BE2C (cell line): ENCODE measurements around the gene ASTN2.

Experiments
- DNase-seq: peaks from one replicate; pipeline ENCODE4 v3.0.0-alpha.2; 2020
- H3K27me3 ChIP-seq: fragments of 250-450 bp; sonication (Bioruptor Pico); 2 replicates; pipeline ENCODE4 v1.5.1; 2020; ENCODE audit warnings: mild to moderate bottlenecking
- H3K36me3 ChIP-seq: fragments of 250-450 bp; sonication (Bioruptor Pico); 2 replicates; pipeline ENCODE4 v1.5.1; 2020; ENCODE audit warnings: mild to moderate bottlenecking
- H3K4me1 ChIP-seq: fragments of 250-450 bp; sonication (Bioruptor Pico); 2 replicates; pipeline ENCODE4 v1.5.1; 2020
- H3K4me3 ChIP-seq: 2 replicates; pipeline ENCODE4 v1.5.1; 2011; ENCODE audit warnings: low read depth, low read length
- H3K9me3 ChIP-seq: fragments of 250-450 bp; sonication (Bioruptor Pico); 2 replicates; pipeline ENCODE4 v1.5.1; 2020
- TF ChIP-seq, protein P1 (sequence below): IDR thresholded peaks from 2 replicates; pipeline ENCODE4 v1.5.1; 2012; ENCODE audit warnings: mild to moderate bottlenecking, low read depth, low read length

ASTN2 gene

DNA sequence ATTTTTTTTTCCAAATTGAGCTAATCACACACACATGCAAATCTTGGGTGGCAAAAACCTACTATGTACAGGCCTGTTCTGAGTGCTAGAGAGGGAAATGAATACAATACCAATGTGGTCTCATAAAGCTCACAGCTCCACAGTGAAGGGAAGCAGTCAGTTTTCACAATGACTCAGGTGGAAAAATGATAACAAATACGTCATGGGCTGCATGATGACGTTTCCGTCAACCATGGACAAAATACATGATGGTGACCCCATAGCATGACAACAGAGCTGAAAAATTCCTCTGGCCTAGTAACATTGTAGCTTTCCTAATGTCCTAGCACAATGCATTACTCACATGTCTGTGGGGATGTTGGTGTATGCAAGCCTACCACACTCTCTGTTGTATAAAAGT lies 475.2 kb downstream of the ASTN2 start:
- no peak for DNase-seq
- Histone ChIP-seq H3K4me1 (no peaks in the 10 kb centered on the region), H3K27me3 (no peaks in the 10 kb centered on the region), H3K4me3 (no peak overlapping the region), H3K36me3 (no peaks in the 10 kb centered on the region; the same call in none of the 2 replicates), H3K9me3 (no peaks in the 10 kb centered on the region)
- TF ChIP-seq, protein P1, sequence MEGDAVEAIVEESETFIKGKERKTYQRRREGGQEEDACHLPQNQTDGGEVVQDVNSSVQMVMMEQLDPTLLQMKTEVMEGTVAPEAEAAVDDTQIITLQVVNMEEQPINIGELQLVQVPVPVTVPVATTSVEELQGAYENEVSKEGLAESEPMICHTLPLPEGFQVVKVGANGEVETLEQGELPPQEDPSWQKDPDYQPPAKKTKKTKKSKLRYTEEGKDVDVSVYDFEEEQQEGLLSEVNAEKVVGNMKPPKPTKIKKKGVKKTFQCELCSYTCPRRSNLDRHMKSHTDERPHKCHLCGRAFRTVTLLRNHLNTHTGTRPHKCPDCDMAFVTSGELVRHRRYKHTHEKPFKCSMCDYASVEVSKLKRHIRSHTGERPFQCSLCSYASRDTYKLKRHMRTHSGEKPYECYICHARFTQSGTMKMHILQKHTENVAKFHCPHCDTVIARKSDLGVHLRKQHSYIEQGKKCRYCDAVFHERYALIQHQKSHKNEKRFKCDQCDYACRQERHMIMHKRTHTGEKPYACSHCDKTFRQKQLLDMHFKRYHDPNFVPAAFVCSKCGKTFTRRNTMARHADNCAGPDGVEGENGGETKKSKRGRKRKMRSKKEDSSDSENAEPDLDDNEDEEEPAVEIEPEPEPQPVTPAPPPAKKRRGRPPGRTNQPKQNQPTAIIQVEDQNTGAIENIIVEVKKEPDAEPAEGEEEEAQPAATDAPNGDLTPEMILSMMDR: no peak

DNA sequence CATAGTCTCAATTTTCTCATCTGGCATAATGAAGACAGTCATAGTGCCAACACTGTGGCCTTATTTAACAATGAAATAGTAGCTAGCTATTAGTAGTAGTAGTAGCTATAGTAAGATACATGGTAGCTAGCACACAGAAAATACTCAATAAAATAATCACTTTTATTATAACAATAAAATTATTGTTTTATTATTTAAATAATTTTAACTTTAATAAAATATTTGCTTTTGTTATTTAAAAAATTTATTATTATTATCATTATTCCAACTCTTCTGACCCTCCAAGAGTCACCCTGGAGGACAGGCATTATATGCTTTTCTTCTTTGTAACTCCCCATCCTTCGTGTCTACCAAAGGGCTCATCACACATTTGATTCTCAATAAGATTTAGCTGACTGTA lies 475.7 kb downstream of the ASTN2 start:
- no peak overlapping the region for H3K4me3 ChIP-seq
- no peaks in the 10 kb centered on the region; the same call in none of the 2 replicates for H3K36me3 ChIP-seq
- DNase-seq: no peak
- no peaks in the 10 kb centered on the region for H3K4me1 ChIP-seq
- no peaks in the 10 kb centered on the region for H3K9me3 ChIP-seq
- H3K27me3 ChIP-seq: no peaks in the 10 kb centered on the region
- TF ChIP-seq, protein P1: no peak

DNA sequence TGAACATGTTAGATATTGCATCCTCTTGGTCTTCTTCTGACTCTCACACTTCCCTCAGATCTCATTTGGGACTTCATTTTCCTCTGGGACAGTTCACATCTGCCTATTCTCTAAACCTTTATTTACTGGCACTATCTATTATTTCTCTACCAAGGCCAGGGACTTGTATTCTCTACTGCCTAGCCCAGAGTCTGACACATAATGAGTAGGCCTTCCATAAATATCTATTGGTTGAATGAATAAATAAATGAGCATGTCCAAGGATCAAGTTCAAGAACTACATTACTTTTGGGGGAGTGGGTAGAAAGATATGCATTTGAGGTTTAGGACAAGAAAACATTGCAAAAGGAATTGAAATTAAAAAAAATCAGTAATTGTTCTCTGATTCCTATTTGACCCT lies 477.5 kb downstream of the ASTN2 start:
- H3K9me3 ChIP-seq: no peaks in the 10 kb centered on the region
- no peak for DNase-seq
- no peaks in the 10 kb centered on the region for H3K4me1 ChIP-seq
- H3K27me3 ChIP-seq: no peaks in the 10 kb centered on the region
- TF ChIP-seq, protein P1: no peak
- no peaks in the 10 kb centered on the region; the same call in none of the 2 replicates for H3K36me3 ChIP-seq
- no peak overlapping the region for H3K4me3 ChIP-seq

DNA sequence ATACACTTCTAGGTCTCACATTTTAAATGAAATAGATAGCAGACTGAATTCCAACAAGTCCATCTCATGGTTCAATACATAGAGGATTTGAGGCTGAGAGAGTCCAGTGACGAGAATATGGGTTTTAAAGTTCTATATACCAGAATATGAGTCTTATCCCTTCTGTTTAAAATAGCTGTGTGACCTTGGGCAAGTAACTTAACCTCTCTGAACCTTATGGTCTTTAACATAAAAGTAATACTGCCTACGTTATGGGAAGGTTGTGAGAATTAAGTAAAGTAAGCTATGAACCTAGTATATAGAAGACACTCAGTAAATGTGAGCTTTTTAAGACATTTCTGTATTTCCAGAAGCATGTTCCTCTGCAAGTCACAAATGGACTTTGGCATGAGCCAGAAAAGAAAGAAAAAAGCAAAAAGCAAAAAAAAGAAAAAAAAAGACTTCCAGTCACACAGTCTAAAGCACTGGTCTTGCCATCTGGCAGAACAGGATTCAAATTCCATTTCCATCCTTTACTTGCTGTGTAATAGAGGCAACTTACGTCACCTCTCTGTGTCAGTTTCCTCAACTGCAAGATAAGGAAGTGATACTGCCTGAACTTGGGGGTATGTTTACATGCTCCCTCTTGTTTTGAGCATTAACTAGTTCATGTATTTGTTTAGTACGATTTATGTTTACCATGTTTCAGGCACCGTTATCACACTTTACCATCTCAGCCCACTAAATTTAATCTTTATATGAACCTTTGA lies 479.5 kb downstream of the ASTN2 start:
- no peaks in the 10 kb centered on the region; the same call in none of the 2 replicates for H3K36me3 ChIP-seq
- H3K9me3 ChIP-seq: no peaks in the 10 kb centered on the region
- TF ChIP-seq, protein P1: no peak
- H3K4me3 ChIP-seq: no peak overlapping the region
- DNase-seq: no peak
- H3K4me1 ChIP-seq: no peaks in the 10 kb centered on the region
- no peaks in the 10 kb centered on the region for H3K27me3 ChIP-seq

DNA sequence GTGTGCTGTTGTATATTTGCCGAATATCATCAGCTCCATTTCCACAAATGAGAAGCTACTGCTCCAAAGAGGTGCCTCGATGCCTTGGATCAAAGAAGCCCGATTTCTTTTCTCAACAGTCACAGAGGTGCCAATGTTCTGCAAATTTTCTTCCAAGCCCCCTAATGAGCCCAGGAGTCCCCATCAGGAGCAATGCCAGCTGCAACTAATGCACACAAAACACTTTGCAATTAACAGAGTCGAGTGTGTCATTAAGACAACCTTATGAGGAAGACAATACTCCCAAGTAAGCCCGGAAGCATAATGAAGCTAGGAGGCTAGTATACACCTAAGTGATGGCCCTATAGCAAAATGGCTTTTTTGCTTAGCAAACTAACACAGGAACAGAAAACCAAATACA lies 480.7 kb downstream of the ASTN2 start:
- DNase-seq: no peak
- Histone ChIP-seq H3K36me3 (no peaks in the 10 kb centered on the region; the same call in 1 of the 2 replicates), H3K27me3 (no peaks in the 10 kb centered on the region), H3K4me1 (peaks cover 7% of the 10 kb centered on the region), H3K4me3 (no peak overlapping the region), H3K9me3 (no peaks in the 10 kb centered on the region)
- TF ChIP-seq, protein P1: no peak

DNA sequence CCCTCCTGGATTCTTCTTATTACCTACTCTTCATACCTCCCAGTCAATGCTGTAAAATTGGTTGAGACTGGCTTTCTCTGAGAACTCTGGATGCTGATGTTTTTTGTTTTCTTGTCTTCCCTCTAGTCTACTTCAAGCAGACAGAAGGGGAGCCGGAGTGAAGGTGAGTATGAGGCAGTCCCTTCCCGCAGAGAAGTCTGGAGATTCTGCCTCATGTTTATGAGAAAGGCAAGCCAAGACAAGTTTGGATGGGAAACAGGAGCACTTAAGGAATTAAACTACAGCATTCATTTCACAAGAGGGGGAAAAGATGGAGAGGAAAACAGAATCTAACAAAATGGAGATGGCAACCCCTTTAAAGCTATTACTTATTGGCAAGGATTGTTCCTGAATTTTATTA lies 481.6 kb downstream of the ASTN2 start:
- Histone ChIP-seq H3K4me3 (no peak overlapping the region), H3K36me3 (no peaks in the 10 kb centered on the region; the same call in 1 of the 2 replicates), H3K27me3 (no peaks in the 10 kb centered on the region), H3K4me1 (peaks cover 7% of the 10 kb centered on the region), H3K9me3 (no peaks in the 10 kb centered on the region)
- DNase-seq: no peak
- TF ChIP-seq, protein P1: no peak
